SK-N-SH treated with all-trans-retinoic acid at 6 μM for 48 hours (cell line): Measurements from ENCODE around the gene CFDP1.

Experiments
- ATAC-seq: fragments of 200-7000 bp; cut with Tn5 transposase; 3 replicates; pipeline ENCODE4 v1.9.1; 2020; ENCODE audit warnings: mild to moderate bottlenecking, moderate library complexity
- ARNTL ChIP-seq: fragments of 450-650 bp; formaldehyde crosslinking; IDR thresholded peaks from 2 replicates; pipeline ENCODE4 v1.5.0; 2020; ENCODE audit warnings: low read depth, mild to moderate bottlenecking, moderate library complexity, borderline replicate concordance
- BACH2 ChIP-seq: fragments of 250-450 bp; sonication (Bioruptor Pico); IDR thresholded peaks from 2 replicates; pipeline ENCODE4 v1.9.0; 2021; ENCODE audit warnings: mild to moderate bottlenecking, borderline replicate concordance
- CREB5 ChIP-seq: fragments of 250-450 bp; sonication (Bioruptor Pico); IDR thresholded peaks from 2 replicates; pipeline ENCODE4 v1.5.1; 2020; ENCODE audit warnings: low read depth, mild to moderate bottlenecking, moderate library complexity
- CSDC2 ChIP-seq: fragments of 250-450 bp; sonication (Bioruptor Pico); IDR thresholded peaks from 2 replicates; pipeline ENCODE4 v1.5.0; 2020; ENCODE audit warnings: mild to moderate bottlenecking, moderate library complexity
- ESRRG ChIP-seq: fragments of 250-450 bp; sonication (Bioruptor Pico); IDR thresholded peaks from 2 replicates; pipeline ENCODE4 v1.6.1; 2021; ENCODE audit warnings: mild to moderate bottlenecking
- ISL1 ChIP-seq: fragments of 250-450 bp; sonication (Bioruptor Pico); IDR thresholded peaks from 2 replicates; pipeline ENCODE4 v2.1.2; 2022; ENCODE audit warnings: mild to moderate bottlenecking, moderate library complexity
- OSR1 ChIP-seq: fragments of 250-450 bp; sonication (Bioruptor Pico); IDR thresholded peaks from 2 replicates; pipeline ENCODE4 v1.8.0; 2022; ENCODE audit warnings: moderate library complexity, mild to moderate bottlenecking, inconsistent platforms
- POU6F1 ChIP-seq: fragments of 250-450 bp; sonication (Bioruptor Pico); IDR thresholded peaks from 2 replicates; pipeline ENCODE4 v1.8.0; 2021; ENCODE audit warnings: low read depth, mild to moderate bottlenecking, moderate library complexity, borderline replicate concordance
- PPARA ChIP-seq: fragments of 250-450 bp; sonication (Bioruptor Pico); IDR thresholded peaks from 2 replicates; pipeline ENCODE4 v1.5.0; 2020; ENCODE audit warnings: mild to moderate bottlenecking, borderline replicate concordance
- RARB ChIP-seq: fragments of 250-450 bp; sonication (Bioruptor Pico); IDR thresholded peaks from 2 replicates; pipeline ENCODE4 v1.8.0; 2021; ENCODE audit warnings: mild to moderate bottlenecking, moderate library complexity
- SNAI2 ChIP-seq: fragments of 250-450 bp; sonication (Bioruptor Pico); IDR thresholded peaks from 2 replicates; pipeline ENCODE4 v1.5.0; 2020; ENCODE audit warnings: mild to moderate bottlenecking, moderate library complexity
- TCF4 ChIP-seq: fragments of 250-450 bp; sonication (Bioruptor Pico); IDR thresholded peaks from 2 replicates; pipeline ENCODE4 v1.8.0; 2021; ENCODE audit warnings: mild to moderate bottlenecking, moderate library complexity, borderline replicate concordance
- TOX ChIP-seq: fragments of 250-450 bp; sonication (Bioruptor Pico); IDR thresholded peaks from 2 replicates; pipeline ENCODE4 v1.8.0; 2021; ENCODE audit warnings: mild to moderate bottlenecking, moderate library complexity, borderline replicate concordance
- ZC3H10 ChIP-seq: fragments of 250-450 bp; sonication (Bioruptor Pico); IDR thresholded peaks from 2 replicates; pipeline ENCODE4 v1.5.1; 2021; ENCODE audit warnings: mild to moderate bottlenecking, moderate library complexity
- ZFP3 ChIP-seq: fragments of 250-450 bp; sonication (Bioruptor Pico); IDR thresholded peaks from 2 replicates; pipeline ENCODE4 v1.5.0; 2020; ENCODE audit warnings: mild to moderate bottlenecking, moderate library complexity
- ZFP30 ChIP-seq: fragments of 450-650 bp; formaldehyde crosslinking; IDR thresholded peaks from 2 replicates; pipeline ENCODE4 v1.5.0; 2022; ENCODE audit warnings: mild to moderate bottlenecking, moderate library complexity
- ZNF565 ChIP-seq: fragments of 450-650 bp; formaldehyde crosslinking; conservative IDR thresholded peaks from 2 replicates; pipeline ENCODE4 v1.5.0; 2020; ENCODE audit warnings: low read depth, mild to moderate bottlenecking, moderate library complexity
- ZNF70 ChIP-seq: fragments of 450-650 bp; formaldehyde crosslinking; IDR thresholded peaks from 2 replicates; pipeline ENCODE4 v1.5.0; 2020; ENCODE audit warnings: mild to moderate bottlenecking, moderate library complexity
- ZNF8 ChIP-seq: fragments of 450-650 bp; formaldehyde crosslinking; IDR thresholded peaks from 2 replicates; pipeline ENCODE4 v1.5.0; 2020; ENCODE audit warnings: mild to moderate bottlenecking, moderate library complexity
- TF ChIP-seq, protein P1 (sequence below): fragments of 250-450 bp; sonication (Bioruptor Pico); IDR thresholded peaks from 2 replicates; pipeline ENCODE4 v1.5.0; 2020; ENCODE audit warnings: mild to moderate bottlenecking, moderate library complexity
- TF ChIP-seq, protein P2 (sequence below): fragments of 250-450 bp; sonication (Bioruptor Pico); IDR thresholded peaks from 2 replicates; pipeline ENCODE4 v1.5.1; 2021; ENCODE audit warnings: mild to moderate bottlenecking, moderate library complexity

CFDP1 gene

GRCh38 chr16:75262104-75262799 lies 171.1 kb downstream of the CFDP1 start:
- TF ChIP-seq TCF4: no peak
- TF ChIP-seq OSR1: no peak
- TF ChIP-seq PPARA (CRISPR knock-in tag): no peak
- no peak for TF ChIP-seq CSDC2
- TF ChIP-seq ZC3H10 (CRISPR knock-in tag): no peak
- no peak for TF ChIP-seq ZNF565
- no peak for TF ChIP-seq RARB (CRISPR knock-in tag)
- no peak for TF ChIP-seq ZFP30 (CRISPR knock-in tag)
- TF ChIP-seq BACH2 (CRISPR knock-in tag): no peak
- no peak for TF ChIP-seq POU6F1 (CRISPR knock-in tag)
- no peak for TF ChIP-seq ISL1 (CRISPR knock-in tag)
- TF ChIP-seq SNAI2 (CRISPR knock-in tag): no peak
- no peak for TF ChIP-seq ZFP3 (CRISPR knock-in tag)
- TF ChIP-seq ESRRG (CRISPR knock-in tag): no peak
- TF ChIP-seq ZNF8 (CRISPR knock-in tag): no peak
- no peak for TF ChIP-seq ZNF70
- TF ChIP-seq, protein P1, sequence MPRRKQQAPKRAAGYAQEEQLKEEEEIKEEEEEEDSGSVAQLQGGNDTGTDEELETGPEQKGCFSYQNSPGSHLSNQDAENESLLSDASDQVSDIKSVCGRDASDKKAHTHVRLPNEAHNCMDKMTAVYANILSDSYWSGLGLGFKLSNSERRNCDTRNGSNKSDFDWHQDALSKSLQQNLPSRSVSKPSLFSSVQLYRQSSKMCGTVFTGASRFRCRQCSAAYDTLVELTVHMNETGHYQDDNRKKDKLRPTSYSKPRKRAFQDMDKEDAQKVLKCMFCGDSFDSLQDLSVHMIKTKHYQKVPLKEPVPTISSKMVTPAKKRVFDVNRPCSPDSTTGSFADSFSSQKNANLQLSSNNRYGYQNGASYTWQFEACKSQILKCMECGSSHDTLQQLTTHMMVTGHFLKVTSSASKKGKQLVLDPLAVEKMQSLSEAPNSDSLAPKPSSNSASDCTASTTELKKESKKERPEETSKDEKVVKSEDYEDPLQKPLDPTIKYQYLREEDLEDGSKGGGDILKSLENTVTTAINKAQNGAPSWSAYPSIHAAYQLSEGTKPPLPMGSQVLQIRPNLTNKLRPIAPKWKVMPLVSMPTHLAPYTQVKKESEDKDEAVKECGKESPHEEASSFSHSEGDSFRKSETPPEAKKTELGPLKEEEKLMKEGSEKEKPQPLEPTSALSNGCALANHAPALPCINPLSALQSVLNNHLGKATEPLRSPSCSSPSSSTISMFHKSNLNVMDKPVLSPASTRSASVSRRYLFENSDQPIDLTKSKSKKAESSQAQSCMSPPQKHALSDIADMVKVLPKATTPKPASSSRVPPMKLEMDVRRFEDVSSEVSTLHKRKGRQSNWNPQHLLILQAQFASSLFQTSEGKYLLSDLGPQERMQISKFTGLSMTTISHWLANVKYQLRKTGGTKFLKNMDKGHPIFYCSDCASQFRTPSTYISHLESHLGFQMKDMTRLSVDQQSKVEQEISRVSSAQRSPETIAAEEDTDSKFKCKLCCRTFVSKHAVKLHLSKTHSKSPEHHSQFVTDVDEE (CRISPR knock-in tag): no peak
- no peak for TF ChIP-seq TOX (CRISPR knock-in tag)
- ATAC-seq: no peak

DNA sequence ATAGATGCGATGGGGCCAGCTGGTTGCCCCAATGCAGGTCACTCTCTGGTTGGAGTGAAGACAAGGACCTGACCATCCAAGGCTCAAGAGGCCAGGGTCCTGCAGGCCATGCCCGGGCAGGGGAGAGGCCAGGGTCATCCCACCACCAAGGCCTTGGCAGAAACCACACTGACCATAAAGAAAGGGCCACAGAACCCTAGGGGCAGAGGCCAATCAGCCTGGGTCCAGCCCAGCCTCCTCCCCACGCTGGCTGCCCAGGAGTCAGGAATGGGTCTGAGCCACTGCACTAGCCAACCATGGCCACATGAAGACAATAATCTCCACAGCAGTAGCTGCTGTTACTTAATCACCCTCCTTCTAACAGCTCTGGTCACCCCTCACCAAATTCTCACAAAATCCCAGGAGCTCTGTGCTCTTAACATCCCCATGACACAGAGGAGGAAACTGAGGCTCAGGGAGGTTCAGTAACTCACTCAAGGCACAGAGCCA lies 171.7 kb downstream of the CFDP1 start:
- ATAC-seq: no peak
- TF ChIP-seq POU6F1 (CRISPR knock-in tag): no peak
- TF ChIP-seq ZFP3 (CRISPR knock-in tag): no peak
- no peak for TF ChIP-seq OSR1
- no peak for TF ChIP-seq ESRRG (CRISPR knock-in tag)
- TF ChIP-seq ARNTL (CRISPR knock-in tag): no peak
- TF ChIP-seq, protein P1 (CRISPR knock-in tag): no peak
- no peak for TF ChIP-seq ISL1 (CRISPR knock-in tag)
- no peak for TF ChIP-seq CREB5
- TF ChIP-seq, protein P2, sequence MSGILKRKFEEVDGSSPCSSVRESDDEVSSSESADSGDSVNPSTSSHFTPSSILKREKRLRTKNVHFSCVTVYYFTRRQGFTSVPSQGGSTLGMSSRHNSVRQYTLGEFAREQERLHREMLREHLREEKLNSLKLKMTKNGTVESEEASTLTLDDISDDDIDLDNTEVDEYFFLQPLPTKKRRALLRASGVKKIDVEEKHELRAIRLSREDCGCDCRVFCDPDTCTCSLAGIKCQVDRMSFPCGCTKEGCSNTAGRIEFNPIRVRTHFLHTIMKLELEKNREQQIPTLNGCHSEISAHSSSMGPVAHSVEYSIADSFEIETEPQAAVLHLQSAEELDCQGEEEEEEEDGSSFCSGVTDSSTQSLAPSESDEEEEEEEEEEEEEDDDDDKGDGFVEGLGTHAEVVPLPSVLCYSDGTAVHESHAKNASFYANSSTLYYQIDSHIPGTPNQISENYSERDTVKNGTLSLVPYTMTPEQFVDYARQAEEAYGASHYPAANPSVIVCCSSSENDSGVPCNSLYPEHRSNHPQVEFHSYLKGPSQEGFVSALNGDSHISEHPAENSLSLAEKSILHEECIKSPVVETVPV (CRISPR knock-in tag): no peak
- no peak for TF ChIP-seq ZNF8 (CRISPR knock-in tag)
- no peak for TF ChIP-seq ZC3H10 (CRISPR knock-in tag)
- no peak for TF ChIP-seq ZFP30 (CRISPR knock-in tag)
